ENCODE measurements around the gene FREM2.

FREM2 gene

DNA sequence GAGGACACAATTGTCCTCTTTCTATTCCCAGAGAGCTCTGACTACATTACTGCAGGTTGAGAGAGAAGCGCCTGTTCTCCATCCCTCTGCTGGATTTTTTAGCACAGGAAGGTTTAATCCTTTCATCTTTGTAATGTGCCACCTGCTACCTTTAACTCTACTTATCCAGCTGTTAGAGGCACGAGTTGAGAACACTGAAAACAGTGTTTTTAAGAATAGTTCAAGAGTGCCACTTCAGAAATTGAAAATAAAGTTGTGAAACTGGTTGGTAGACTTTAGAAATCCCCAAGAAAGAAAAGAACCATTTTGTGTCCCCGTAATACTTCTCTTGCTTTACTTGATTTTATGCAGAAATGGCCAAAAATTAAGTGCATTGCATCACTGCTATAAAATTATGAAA, 20.6 kb downstream of the FREM2 start:
- no peak for TF ChIP-seq CTCF (IDR thresholded peaks at IDR 0.05; ENCODE audit: insufficient read depth, low read length, poor library complexity, severe bottlenecking)
- TF ChIP-seq EZH2phosphoT487 (conservative IDR thresholded peaks at IDR 0.05; ENCODE audit: low read length), result no peak
- H3K36me3 ChIP-seq (ENCODE audit: low read length), result no peaks in the 10 kb centered on the region
- H3K4me3 ChIP-seq (ENCODE audit: insufficient read depth, low read length, poor library complexity, severe bottlenecking), result no peak overlapping the region
- no peak overlapping the region for H3K9ac ChIP-seq (ENCODE audit: low read length)
- no peak overlapping the region for H3K27ac ChIP-seq (ENCODE audit: low read depth, low read length)
- no peaks in the 10 kb centered on the region for H3K9me3 ChIP-seq (ENCODE audit: insufficient read depth, low read length)
- H3K9me2 ChIP-seq (replicated peaks; ENCODE audit: insufficient read depth, low read length), result no peaks in the 10 kb centered on the region
- H3K79me2 ChIP-seq (ENCODE audit: insufficient read depth, low read length), result no peaks in the 10 kb centered on the region
- no peaks in the 10 kb centered on the region for H3K27me3 ChIP-seq (ENCODE audit: low read length)
- H4K20me1 ChIP-seq (ENCODE audit: low read depth, low read length), result no peaks in the 10 kb centered on the region
- H3F3A ChIP-seq (ENCODE audit: insufficient read depth), result no peaks in the 10 kb centered on the region
- H3K4me2 ChIP-seq (ENCODE audit: low read depth, low read length, poor library complexity, severe bottlenecking), result no peak overlapping the region
- H2AFZ ChIP-seq (ENCODE audit: low read depth, low read length, severe bottlenecking), result no peak overlapping the region

- H3K27ac ChIP-seq (ENCODE audit: low read depth, low read length), result no peak overlapping the region
- H3K4me2 ChIP-seq (ENCODE audit: low read depth, low read length, poor library complexity, severe bottlenecking), result no peak overlapping the region
- no peaks in the 10 kb centered on the region for H3K27me3 ChIP-seq (ENCODE audit: low read length)
- TF ChIP-seq CTCF (IDR thresholded peaks at IDR 0.05; ENCODE audit: insufficient read depth, low read length, poor library complexity, severe bottlenecking), result no peak
- no peak for TF ChIP-seq EZH2phosphoT487 (conservative IDR thresholded peaks at IDR 0.05; ENCODE audit: low read length)
- H2AFZ ChIP-seq (ENCODE audit: low read depth, low read length, severe bottlenecking), result no peak overlapping the region
- H3K36me3 ChIP-seq (ENCODE audit: low read length), result no peaks in the 10 kb centered on the region
- H3K4me3 ChIP-seq (ENCODE audit: insufficient read depth, low read length, poor library complexity, severe bottlenecking), result no peak overlapping the region
- H3K9me2 ChIP-seq (replicated peaks; ENCODE audit: insufficient read depth, low read length), result no peaks in the 10 kb centered on the region
- H3K79me2 ChIP-seq (ENCODE audit: insufficient read depth, low read length), result no peaks in the 10 kb centered on the region
- H3F3A ChIP-seq (ENCODE audit: insufficient read depth), result no peaks in the 10 kb centered on the region
- no peak overlapping the region for H3K9ac ChIP-seq (ENCODE audit: low read length)
- no peaks in the 10 kb centered on the region for H3K9me3 ChIP-seq (ENCODE audit: insufficient read depth, low read length)
- no peaks in the 10 kb centered on the region for H4K20me1 ChIP-seq (ENCODE audit: low read depth, low read length)
Measured at GRCh38 chr13:38713046-38713445, 26.2 kb downstream of the FREM2 start.

GRCh38 chr13:38718374-38718773, 31.5 kb downstream of the FREM2 start:
- Histone ChIP-seq H4K20me1 (ENCODE audit: low read depth, low read length) (no peaks in the 10 kb centered on the region), H3K27ac (ENCODE audit: low read depth, low read length) (no peak overlapping the region), H3K79me2 (ENCODE audit: insufficient read depth, low read length) (no peaks in the 10 kb centered on the region), H3K36me3 (ENCODE audit: low read length) (no peaks in the 10 kb centered on the region), H3K9me2 (replicated peaks; ENCODE audit: insufficient read depth, low read length) (no peaks in the 10 kb centered on the region), H3K9ac (ENCODE audit: low read length) (no peak overlapping the region), H3K9me3 (ENCODE audit: insufficient read depth, low read length) (no peaks in the 10 kb centered on the region), H2AFZ (ENCODE audit: low read depth, low read length, severe bottlenecking) (no peak overlapping the region), H3F3A (ENCODE audit: insufficient read depth) (no peaks in the 10 kb centered on the region), H3K4me2 (ENCODE audit: low read depth, low read length, poor library complexity, severe bottlenecking) (no peak overlapping the region), H3K27me3 (ENCODE audit: low read length) (no peaks in the 10 kb centered on the region), H3K4me3 (ENCODE audit: insufficient read depth, low read length, poor library complexity, severe bottlenecking) (no peak overlapping the region)
- TF ChIP-seq CTCF (IDR thresholded peaks at IDR 0.05; ENCODE audit: insufficient read depth, low read length, poor library complexity, severe bottlenecking), result no peak
- no peak for TF ChIP-seq EZH2phosphoT487 (conservative IDR thresholded peaks at IDR 0.05; ENCODE audit: low read length)

GRCh38 chr13:38730332-38730731, 43.5 kb downstream of the FREM2 start:
- no peaks in the 10 kb centered on the region for H3F3A ChIP-seq (ENCODE audit: insufficient read depth)
- no peak overlapping the region for H3K9ac ChIP-seq (ENCODE audit: low read length)

More at GRCh38 chr13:38730332-38730731, 43.5 kb downstream of the FREM2 start:
- TF ChIP-seq CTCF (IDR thresholded peaks at IDR 0.05; ENCODE audit: insufficient read depth, low read length, poor library complexity, severe bottlenecking), result no peak
- TF ChIP-seq EZH2phosphoT487 (conservative IDR thresholded peaks at IDR 0.05; ENCODE audit: low read length), result no peak
- H3K36me3 ChIP-seq (ENCODE audit: low read length), result no peaks in the 10 kb centered on the region
- no peaks in the 10 kb centered on the region for H3K9me3 ChIP-seq (ENCODE audit: insufficient read depth, low read length)
- no peaks in the 10 kb centered on the region for H3K79me2 ChIP-seq (ENCODE audit: insufficient read depth, low read length)
- no peaks in the 10 kb centered on the region for H3K27me3 ChIP-seq (ENCODE audit: low read length)
- no peak overlapping the region for H3K27ac ChIP-seq (ENCODE audit: low read depth, low read length)
- no peaks in the 10 kb centered on the region for H3K9me2 ChIP-seq (replicated peaks; ENCODE audit: insufficient read depth, low read length)
- no peak overlapping the region for H3K4me3 ChIP-seq (ENCODE audit: insufficient read depth, low read length, poor library complexity, severe bottlenecking)
- no peaks in the 10 kb centered on the region for H4K20me1 ChIP-seq (ENCODE audit: low read depth, low read length)
- no peak overlapping the region for H2AFZ ChIP-seq (ENCODE audit: low read depth, low read length, severe bottlenecking)
- no peak overlapping the region for H3K4me2 ChIP-seq (ENCODE audit: low read depth, low read length, poor library complexity, severe bottlenecking)
